Trophoblast cell (in vitro differentiated cells and primary cell): Measurements from ENCODE around the gene PLA2G4A.

Source experiments
- DNase-seq, 2 donors: peaks; one replicate each; pipeline ENCODE4 v3.0.0-alpha.2; 2016
- H2AFZ ChIP-seq: 2 replicates; pipeline ENCODE4 v1.6.1; 2013; ENCODE audit warnings: low read length, moderate library complexity, mild to moderate bottlenecking; ENCODE audit not compliant: insufficient read depth, poor library complexity
- H2AK5ac ChIP-seq: 2 replicates; pipeline ENCODE4 v1.6.1; 2013; ENCODE audit warnings: mild to moderate bottlenecking, low read length
- H2BK120ac ChIP-seq: 2 replicates; pipeline ENCODE4 v1.6.1; 2013; ENCODE audit warnings: low read length, mild to moderate bottlenecking, moderate library complexity; ENCODE audit not compliant: insufficient read depth, poor library complexity
- H2BK12ac ChIP-seq: 2 replicates; pipeline ENCODE4 v1.6.1; 2013; ENCODE audit warnings: mild to moderate bottlenecking, low read length, moderate library complexity
- H2BK5ac ChIP-seq: 2 replicates; pipeline ENCODE4 v1.6.1; 2013; ENCODE audit warnings: low read length, low read depth, moderate library complexity, mild to moderate bottlenecking; ENCODE audit not compliant: poor library complexity
- H3K14ac ChIP-seq: 2 replicates; pipeline ENCODE4 v1.6.1; 2013; ENCODE audit warnings: mild to moderate bottlenecking, low read length
- H3K18ac ChIP-seq: 2 replicates; pipeline ENCODE4 v1.6.1; 2013; ENCODE audit warnings: mild to moderate bottlenecking, low read length
- H3K23ac ChIP-seq: 2 replicates; pipeline ENCODE4 v1.6.1; 2013; ENCODE audit warnings: low read length
- H3K27ac ChIP-seq: 2 replicates; pipeline ENCODE4 v1.5.1; 2013; ENCODE audit warnings: low read depth, mild to moderate bottlenecking, inconsistent platforms, low read length, moderate library complexity
- H3K27me3 ChIP-seq: 2 replicates; pipeline ENCODE4 v1.6.1; 2013; ENCODE audit warnings: inconsistent platforms, mild to moderate bottlenecking, low read length, moderate library complexity; ENCODE audit not compliant: insufficient read depth
- H3K36me3 ChIP-seq, 2 experiments: 1 replicate in 1 of 2; 2 replicates in 1 of 2; pipeline ENCODE4 v1.6.1; 2013; ENCODE audit warnings: low read length in 2 of 2, mild to moderate bottlenecking in 2 of 2, moderate library complexity in 1 of 2; ENCODE audit not compliant: insufficient read depth in 2 of 2, control insufficient read depth in 1 of 2
- H3K4ac ChIP-seq: 2 replicates; pipeline ENCODE4 v1.6.1; 2013; ENCODE audit warnings: low read depth, mild to moderate bottlenecking, low read length, moderate library complexity
- H3K4me1 ChIP-seq, 2 experiments: 1 replicate in 1 of 2; 2 replicates in 1 of 2; pipeline ENCODE4 v1.6.1; 2013; ENCODE audit warnings: low read length in 2 of 2, mild to moderate bottlenecking in 2 of 2, moderate library complexity in 1 of 2; ENCODE audit not compliant: insufficient read depth in 2 of 2, control insufficient read depth in 1 of 2
- H3K4me2 ChIP-seq: 2 replicates; pipeline ENCODE4 v1.6.1; 2013; ENCODE audit warnings: inconsistent platforms, mild to moderate bottlenecking, low read length, moderate library complexity
- H3K4me3 ChIP-seq: 2 replicates; pipeline ENCODE4 v1.5.1; 2013; ENCODE audit warnings: mild to moderate bottlenecking, low read depth, low read length, inconsistent platforms
- H3K79me1 ChIP-seq: one replicate; pipeline ENCODE4 v1.6.1; 2013; ENCODE audit warnings: low read length
- H3K79me2 ChIP-seq: 2 replicates; pipeline ENCODE4 v1.6.1; 2013; ENCODE audit warnings: low read length, mild to moderate bottlenecking; ENCODE audit not compliant: control insufficient read depth, insufficient read depth, poor library complexity
- H3K9ac ChIP-seq: 2 replicates; pipeline ENCODE4 v1.6.1; 2013; ENCODE audit warnings: mild to moderate bottlenecking, low read length
- H3K9me3 ChIP-seq: 2 replicates; pipeline ENCODE4 v1.6.1; 2013; ENCODE audit warnings: low read depth, mild to moderate bottlenecking, control low read depth, inconsistent platforms, low read length; ENCODE audit not compliant: insufficient read depth
- H4K12ac ChIP-seq: 2 replicates; pipeline ENCODE4 v1.6.1; 2013; ENCODE audit warnings: low read depth, mild to moderate bottlenecking, low read length, moderate library complexity
- H4K8ac ChIP-seq: 2 replicates; pipeline ENCODE4 v1.6.1; 2013; ENCODE audit warnings: low read depth, mild to moderate bottlenecking, low read length, moderate library complexity
- H4K91ac ChIP-seq: one replicate; pipeline ENCODE4 v1.6.1; 2013; ENCODE audit warnings: low read depth, mild to moderate bottlenecking, low read length, moderate library complexity
- WGBS: extraction: QIAGEN DNeasy Blood & Tissue Kit; methylation state at CpG from one replicate; pipeline ENCODE4 v1.1.7; 2013; ENCODE audit warnings: missing lambda C conversion rate; ENCODE audit not compliant: insufficient read length, insufficient coverage; ENCODE audit errors: extremely low coverage; 5-methylcytosine and 5-hydroxymethylcytosine counted together

Gene PLA2G4A

GRCh38 chr1:186980400-186980799 is 151.7 kb downstream of the PLA2G4A start:
- H2AK5ac ChIP-seq, result no peak overlapping the region
- H3K27ac ChIP-seq, result no peak overlapping the region
- no peaks in the 10 kb centered on the region for H3K9me3 ChIP-seq
- WGBS, result no CpG with 5 or more reads among the region's 2 CpGs
- H3K27me3 ChIP-seq, result no peaks in the 10 kb centered on the region
- no peaks in the 10 kb centered on the region for H3K79me2 ChIP-seq
- H3K36me3 ChIP-seq, result no peaks in the 10 kb centered on the region
- no peak overlapping the region for H3K23ac ChIP-seq
- no peak overlapping the region for H4K8ac ChIP-seq
- H3K4me1 ChIP-seq, result peaks cover 5 to 8% of the 10 kb centered on the region in 2 experiments
- H3K9ac ChIP-seq, result no peak overlapping the region
- H3K4ac ChIP-seq, result no peak overlapping the region
- H4K91ac ChIP-seq, result no peak overlapping the region
- H2BK120ac ChIP-seq, result no peak overlapping the region
- H3K79me1 ChIP-seq, result peaks cover 1% of the 10 kb centered on the region
- H3K4me2 ChIP-seq, result no peak overlapping the region
- H3K4me3 ChIP-seq, result no peak overlapping the region
- H2BK5ac ChIP-seq, result no peak overlapping the region
- peak in 1 of 2 donors; percentile 53 for DNase-seq
- H4K12ac ChIP-seq, result no peak overlapping the region
- no peak overlapping the region for H2AFZ ChIP-seq
- H3K14ac ChIP-seq, result no peak overlapping the region
- H3K18ac ChIP-seq, result no peak overlapping the region
- no peak overlapping the region for H2BK12ac ChIP-seq

GRCh38 chr1:186982116-186982515 is 153.4 kb downstream of the PLA2G4A start:
- no peak overlapping the region for H3K4me3 ChIP-seq
- H3K18ac ChIP-seq, result no peak overlapping the region
- WGBS, result no CpG with 5 or more reads among the region's 3 CpGs
- peaks cover 1% of the 10 kb centered on the region for H3K79me1 ChIP-seq
- H4K12ac ChIP-seq, result no peak overlapping the region
- no peak overlapping the region for H3K4ac ChIP-seq
- H3K14ac ChIP-seq, result no peak overlapping the region
- H3K23ac ChIP-seq, result no peak overlapping the region
- H2AFZ ChIP-seq, result no peak overlapping the region
- no peak overlapping the region for H3K27ac ChIP-seq
- H2AK5ac ChIP-seq, result no peak overlapping the region
- H2BK5ac ChIP-seq, result no peak overlapping the region
- no peaks in the 10 kb centered on the region for H3K27me3 ChIP-seq
- H3K9me3 ChIP-seq, result no peaks in the 10 kb centered on the region
- H3K9ac ChIP-seq, result no peak overlapping the region
- no peak for DNase-seq
- no peaks in the 10 kb centered on the region for H3K79me2 ChIP-seq
- H2BK120ac ChIP-seq, result no peak overlapping the region
- no peak overlapping the region for H4K8ac ChIP-seq
- no peak overlapping the region for H2BK12ac ChIP-seq
- no peak overlapping the region for H4K91ac ChIP-seq
- H3K36me3 ChIP-seq, result no peaks in the 10 kb centered on the region
- no peak overlapping the region for H3K4me2 ChIP-seq
- H3K4me1 ChIP-seq, result peaks cover 2 to 7% of the 10 kb centered on the region in 2 experiments

- Histone ChIP-seq H3K4me2 (no peak overlapping the region), H2BK5ac (no peak overlapping the region), H3K36me3 (no peaks in the 10 kb centered on the region), H3K27ac (peak overlapping the region; percentile 22), H3K79me1 (peaks cover 1% of the 10 kb centered on the region), H2AK5ac (no peak overlapping the region), H3K4me1 (peaks cover 2 to 7% of the 10 kb centered on the region in 2 experiments), H3K9ac (no peak overlapping the region), H2AFZ (no peak overlapping the region), H3K4me3 (no peak overlapping the region), H2BK12ac (no peak overlapping the region), H4K8ac (no peak overlapping the region), H4K12ac (no peak overlapping the region), H4K91ac (no peak overlapping the region), H3K4ac (no peak overlapping the region), H3K18ac (no peak overlapping the region), H3K27me3 (no peaks in the 10 kb centered on the region), H3K79me2 (no peaks in the 10 kb centered on the region), H2BK120ac (no peak overlapping the region), H3K23ac (no peak overlapping the region), H3K14ac (no peak overlapping the region), H3K9me3 (no peaks in the 10 kb centered on the region)
- DNase-seq, result peak; percentile 10 to 63
- no CpG with 5 or more reads among the region's 4 CpGs for WGBS
Measured at GRCh38 chr1:186983327-186983726, 154.6 kb downstream of the PLA2G4A start.

GRCh38 chr1:186984959-186985358 is 156.2 kb downstream of the PLA2G4A start:
- Histone ChIP-seq H3K9me3 (no peaks in the 10 kb centered on the region), H3K14ac (no peak overlapping the region), H3K27ac (no peak overlapping the region), H3K36me3 (no peaks in the 10 kb centered on the region), H4K8ac (no peak overlapping the region), H2AK5ac (no peak overlapping the region), H3K18ac (no peak overlapping the region), H4K91ac (no peak overlapping the region), H2BK120ac (no peak overlapping the region), H2AFZ (no peak overlapping the region), H3K23ac (no peak overlapping the region), H3K27me3 (no peaks in the 10 kb centered on the region), H3K4me1 (peaks cover 2 to 4% of the 10 kb centered on the region in 2 experiments), H3K4ac (no peak overlapping the region), H3K9ac (no peak overlapping the region), H3K79me1 (peaks cover 1% of the 10 kb centered on the region), H3K4me2 (no peak overlapping the region), H4K12ac (no peak overlapping the region), H2BK5ac (no peak overlapping the region), H3K4me3 (no peak overlapping the region), H2BK12ac (no peak overlapping the region), H3K79me2 (no peaks in the 10 kb centered on the region)
- no peak for DNase-seq
- WGBS, result no CpG with 5 or more reads among the region's 4 CpGs
